Fibroblast of pulmonary artery (primary cell): Measurements from ENCODE around the gene MTF1.

ENCODE experiments used
- DNase-seq: peaks from one replicate; pipeline ENCODE4 v3.0.0-alpha.2; 2010; ENCODE audit warnings: low read depth
- H3K4me3 ChIP-seq: replicated peaks from 2 replicates; pipeline ENCODE4 v1.5.1; 2011; ENCODE audit warnings: low read depth, mild to moderate bottlenecking, control low read depth, low read length, moderate library complexity
- CTCF ChIP-seq: IDR thresholded peaks from 2 replicates; pipeline ENCODE4 v1.5.1; 2011; ENCODE audit warnings: mild to moderate bottlenecking, control low read depth, low read length, inconsistent platforms; ENCODE audit errors: missing control alignments

Gene MTF1

GRCh38 chr1:37813529-37814145 is 45.8 kb downstream of the MTF1 start:
- no peak overlapping the region for H3K4me3 ChIP-seq
- no peak for TF ChIP-seq CTCF
- DNase-seq: no peak

- TF ChIP-seq CTCF: peak; percentile 94
- peak; percentile 86 for DNase-seq
- H3K4me3 ChIP-seq: no peak overlapping the region
These were observed 48.3 kb downstream of the MTF1 start for GRCh38 chr1:37811027-37811655.

GRCh38 chr1:37809942-37810341 is 49.5 kb downstream of the MTF1 start:
- H3K4me3 ChIP-seq: no peak overlapping the region
- no peak for TF ChIP-seq CTCF
- peak; percentile 16 for DNase-seq

- DNase-seq: peak; percentile 75
- peak overlapping the region; percentile 84 for H3K4me3 ChIP-seq
- TF ChIP-seq CTCF: no peak
These were observed 50.7 kb downstream of the MTF1 start for GRCh38 chr1:37808369-37809319.

GRCh38 chr1:37807555-37808368 is 51.6 kb downstream of the MTF1 start, which contains the start of the genes C1orf122 and YRDC:
Gene C1orf122, plus strand, starts transcription at chr1:37807790. Its CDS starts 615 bp downstream, at chr1:37808405.
Gene YRDC, minus strand, starts transcription at chr1:37808208. Its CDS starts 28 bp downstream, at chr1:37808180.
- DNase-seq: peak; percentile 93
- no peak for TF ChIP-seq CTCF
- peak within 1 kb of the TSS; percentile 84 for H3K4me3 ChIP-seq

GRCh38 chr1:37807220-37807554 is 52.2 kb downstream of the MTF1 start:
- no peak for TF ChIP-seq CTCF
- DNase-seq: no peak
- peak overlapping the region; percentile 84 for H3K4me3 ChIP-seq
